ENCODE results near the gene THEM5. TPM values are rescaled to one million over a fixed set of nuclear protein-coding genes. Genes with fewer than 3 reads are reported as not detected.

THEM5 gene
- polyA plus RNA-seq, 3 donors = not detected

GRCh38 chr1:151803915-151804314 lies 49.6 kb downstream of the THEM5 start:
- no peaks in the 10 kb centered on the region for H4K20me1 ChIP-seq (ENCODE audit: insufficient read depth, low read length)
- H3K4me3 ChIP-seq (replicated peaks in 1 of 3; ENCODE audit: low read depth in 2 of 3, low read length in 3 of 3) = no peak overlapping the region
- no peak overlapping the region for H3K4me2 ChIP-seq (replicated peaks; ENCODE audit: extremely low read depth, low read length, poor library complexity, severe bottlenecking)
- Mint-ChIP-seq H3K36me3 (no peaks in the 10 kb centered on the region), H3K4me3 (peak overlapping the region in 1 of 2 donors; percentile 18), H3K27ac (no peak overlapping the region), H3K9me3 (no peaks in the 10 kb centered on the region), H3K27me3 (ENCODE audit: low read depth in 3 of 3) (peaks cover 29 to 35% (median 30%) of the 10 kb centered on the region in 3 donors), H3K4me1 (peaks cover 6% of the 10 kb centered on the region)
- intact Hi-C loops (cut with micrococcal nuclease) = no loop called here
- H3K4me1 ChIP-seq (ENCODE audit: control insufficient read depth in 1 of 2, insufficient read depth in 2 of 2, low read length in 2 of 2) = no peaks in the 10 kb centered on the region
- no peak overlapping the region for H3K9ac ChIP-seq (ENCODE audit: insufficient read depth, low read length, poor library complexity, severe bottlenecking)
- no peak overlapping the region for H3K27ac ChIP-seq (ENCODE audit: low read depth in 1 of 2, low read length in 2 of 2)
- H3K36me3 ChIP-seq (replicated peaks in 1 of 2; ENCODE audit: control insufficient read depth in 1 of 2, insufficient read depth in 2 of 2, low read length in 2 of 2) = no peaks in the 10 kb centered on the region
- TF ChIP-seq, protein P1, sequence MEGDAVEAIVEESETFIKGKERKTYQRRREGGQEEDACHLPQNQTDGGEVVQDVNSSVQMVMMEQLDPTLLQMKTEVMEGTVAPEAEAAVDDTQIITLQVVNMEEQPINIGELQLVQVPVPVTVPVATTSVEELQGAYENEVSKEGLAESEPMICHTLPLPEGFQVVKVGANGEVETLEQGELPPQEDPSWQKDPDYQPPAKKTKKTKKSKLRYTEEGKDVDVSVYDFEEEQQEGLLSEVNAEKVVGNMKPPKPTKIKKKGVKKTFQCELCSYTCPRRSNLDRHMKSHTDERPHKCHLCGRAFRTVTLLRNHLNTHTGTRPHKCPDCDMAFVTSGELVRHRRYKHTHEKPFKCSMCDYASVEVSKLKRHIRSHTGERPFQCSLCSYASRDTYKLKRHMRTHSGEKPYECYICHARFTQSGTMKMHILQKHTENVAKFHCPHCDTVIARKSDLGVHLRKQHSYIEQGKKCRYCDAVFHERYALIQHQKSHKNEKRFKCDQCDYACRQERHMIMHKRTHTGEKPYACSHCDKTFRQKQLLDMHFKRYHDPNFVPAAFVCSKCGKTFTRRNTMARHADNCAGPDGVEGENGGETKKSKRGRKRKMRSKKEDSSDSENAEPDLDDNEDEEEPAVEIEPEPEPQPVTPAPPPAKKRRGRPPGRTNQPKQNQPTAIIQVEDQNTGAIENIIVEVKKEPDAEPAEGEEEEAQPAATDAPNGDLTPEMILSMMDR (IDR thresholded peaks at IDR 0.05) = no peak
- H3K79me2 ChIP-seq (ENCODE audit: insufficient read depth, low read length) = no peaks in the 10 kb centered on the region
- peaks cover 5 to 16% of the 10 kb centered on the region in 2 donors for H3K27me3 ChIP-seq (ENCODE audit: control insufficient read depth in 2 of 2, insufficient read depth in 2 of 2, low read length in 2 of 2)
- H3K9me3 ChIP-seq (replicated peaks in 1 of 2; ENCODE audit: control insufficient read depth in 1 of 2, insufficient read depth in 1 of 2, low read length in 2 of 2) = no peaks in the 10 kb centered on the region
- no CpG with 5 or more reads among the region's 3 CpGs for WGBS (ENCODE audit: insufficient coverage)
- no peak overlapping the region for H2AFZ ChIP-seq (ENCODE audit: insufficient read depth, low read depth, low read length, poor library complexity, severe bottlenecking)
- DNase-seq = no peak

- Histone ChIP-seq H2AFZ (ENCODE audit: insufficient read depth, low read depth, low read length, poor library complexity, severe bottlenecking) (no peak overlapping the region), H3K36me3 (replicated peaks in 1 of 2; ENCODE audit: control insufficient read depth in 1 of 2, insufficient read depth in 2 of 2, low read length in 2 of 2) (no peaks in the 10 kb centered on the region), H3K4me3 (replicated peaks in 1 of 3; ENCODE audit: low read depth in 2 of 3, low read length in 3 of 3) (no peak overlapping the region), H3K4me1 (ENCODE audit: control insufficient read depth in 1 of 2, insufficient read depth in 2 of 2, low read length in 2 of 2) (no peaks in the 10 kb centered on the region), H3K4me2 (replicated peaks; ENCODE audit: extremely low read depth, low read length, poor library complexity, severe bottlenecking) (no peak overlapping the region), H3K27ac (ENCODE audit: low read depth in 1 of 2, low read length in 2 of 2) (no peak overlapping the region), H3K27me3 (ENCODE audit: control insufficient read depth in 2 of 2, insufficient read depth in 2 of 2, low read length in 2 of 2) (peaks cover 5 to 16% of the 10 kb centered on the region in 2 donors), H3K79me2 (ENCODE audit: insufficient read depth, low read length) (no peaks in the 10 kb centered on the region), H3K9me3 (replicated peaks in 1 of 2; ENCODE audit: control insufficient read depth in 1 of 2, insufficient read depth in 1 of 2, low read length in 2 of 2) (no peaks in the 10 kb centered on the region), H4K20me1 (ENCODE audit: insufficient read depth, low read length) (no peaks in the 10 kb centered on the region), H3K9ac (ENCODE audit: insufficient read depth, low read length, poor library complexity, severe bottlenecking) (no peak overlapping the region)
- peaks cover 27 to 35% (median 29%) of the 10 kb centered on the region in 3 donors for H3K27me3 Mint-ChIP-seq (ENCODE audit: low read depth in 3 of 3)
- H3K4me1 Mint-ChIP-seq = peaks cover 6% of the 10 kb centered on the region
- no peak for DNase-seq
- peak overlapping the region in 1 of 7 donors; percentile 6 for H3K27ac Mint-ChIP-seq
- H3K4me3 Mint-ChIP-seq = no peak overlapping the region
- no peaks in the 10 kb centered on the region for H3K36me3 Mint-ChIP-seq
- intact Hi-C loops (cut with micrococcal nuclease) = no loop called here
- H3K9me3 Mint-ChIP-seq = no peaks in the 10 kb centered on the region
- TF ChIP-seq, protein P1 (IDR thresholded peaks at IDR 0.05) = no peak
Measured at GRCh38 chr1:151803164-151803563, 50.3 kb downstream of the THEM5 start.
